Middle frontal gyrus (tissue), 1 donor: Measurements from ENCODE around the gene GPR3.

Experiments used
- DNase-seq: peaks from one replicate; pipeline ENCODE4 v3.0.0-alpha.2; 2015; ENCODE audit warnings: low spot score; ENCODE audit errors: extremely low spot score

Gene GPR3, protein sequence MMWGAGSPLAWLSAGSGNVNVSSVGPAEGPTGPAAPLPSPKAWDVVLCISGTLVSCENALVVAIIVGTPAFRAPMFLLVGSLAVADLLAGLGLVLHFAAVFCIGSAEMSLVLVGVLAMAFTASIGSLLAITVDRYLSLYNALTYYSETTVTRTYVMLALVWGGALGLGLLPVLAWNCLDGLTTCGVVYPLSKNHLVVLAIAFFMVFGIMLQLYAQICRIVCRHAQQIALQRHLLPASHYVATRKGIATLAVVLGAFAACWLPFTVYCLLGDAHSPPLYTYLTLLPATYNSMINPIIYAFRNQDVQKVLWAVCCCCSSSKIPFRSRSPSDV

DNA sequence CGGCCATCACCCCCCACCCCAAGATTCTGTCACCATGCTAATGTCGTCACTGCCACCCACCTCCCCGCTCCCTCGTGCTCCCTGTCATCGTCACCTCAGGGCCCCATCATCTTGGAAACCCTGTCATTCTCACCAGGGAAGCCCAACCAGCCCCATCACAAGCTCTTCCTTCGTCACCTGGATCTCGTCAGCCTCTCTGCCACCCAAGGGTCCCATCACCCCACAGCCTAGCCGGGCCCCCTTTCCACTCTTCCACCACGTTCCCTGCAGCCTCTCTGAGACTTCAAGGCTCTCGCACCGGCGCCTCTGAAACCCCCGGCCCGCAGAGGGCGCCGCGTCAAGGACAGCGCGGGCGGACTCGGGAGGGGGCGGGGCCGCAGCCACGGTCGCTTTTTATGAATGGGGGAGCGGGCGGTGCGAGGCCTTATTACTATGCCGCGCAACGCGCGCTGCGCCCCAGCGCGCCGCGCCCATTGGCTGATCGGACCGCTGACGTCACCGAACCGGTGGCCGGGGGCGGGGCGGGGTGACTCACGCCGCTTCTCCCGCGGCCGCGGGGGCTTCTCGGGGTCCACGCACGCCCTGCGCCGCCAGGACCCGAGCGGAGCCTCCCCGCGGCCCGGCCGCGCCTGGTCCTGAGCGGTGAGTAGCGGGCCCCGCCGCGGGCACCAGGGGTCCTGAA is at the start of gene GPR3:
TSS of gene GPR3 (plus strand) at position 527 of the 682 bp plus-strand sequence. CDS start 1,177 bp downstream, outside the sequence.
- peak; percentile 81 for DNase-seq

DNA sequence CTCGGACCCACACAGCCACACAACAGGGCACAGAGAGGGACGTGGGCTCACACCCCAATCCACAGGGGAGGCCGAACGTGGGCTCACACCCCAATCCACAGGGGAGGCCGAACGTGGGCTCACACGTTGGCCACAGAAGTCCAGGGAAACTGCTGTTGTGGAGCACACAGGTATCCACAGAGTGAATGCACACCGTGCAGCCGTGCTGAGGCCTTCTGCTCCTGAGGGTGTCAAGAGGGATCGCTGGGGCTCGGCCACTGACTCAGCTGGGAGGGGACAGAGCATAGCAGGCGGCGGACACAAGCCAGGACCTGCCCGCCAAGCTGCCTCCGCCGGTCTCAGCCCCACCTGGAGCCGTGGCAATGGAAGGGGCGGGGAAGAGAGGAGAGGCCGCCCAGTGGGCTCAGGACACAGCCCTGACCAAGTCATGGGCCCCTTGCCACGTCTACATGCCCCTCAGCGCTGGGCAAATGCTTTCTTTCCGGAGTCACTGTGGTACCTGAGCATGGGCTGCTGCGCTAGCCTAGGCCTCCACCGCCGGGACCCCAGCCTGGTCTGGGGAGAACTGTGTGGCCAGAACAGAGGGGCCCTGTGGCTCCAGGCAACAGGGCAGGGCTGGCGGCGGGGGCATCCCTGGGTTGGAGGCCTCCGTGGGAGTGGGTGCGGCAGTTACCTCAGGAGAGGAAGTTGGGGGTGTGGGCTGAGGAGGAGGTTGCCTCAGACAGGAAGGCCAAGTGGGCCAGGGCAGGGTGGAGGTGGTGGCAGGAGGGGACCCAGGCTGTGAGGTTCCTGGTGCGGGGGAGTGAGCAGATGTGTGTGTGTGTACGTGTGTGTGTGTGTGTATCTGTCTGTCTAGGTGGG is 49.4 kb upstream of the GPR3 start:
- DNase-seq: no peak

- DNase-seq: no peak
These were observed 48.8 kb upstream of the GPR3 start for GRCh38 chr1:27343639-27344025.

DNA sequence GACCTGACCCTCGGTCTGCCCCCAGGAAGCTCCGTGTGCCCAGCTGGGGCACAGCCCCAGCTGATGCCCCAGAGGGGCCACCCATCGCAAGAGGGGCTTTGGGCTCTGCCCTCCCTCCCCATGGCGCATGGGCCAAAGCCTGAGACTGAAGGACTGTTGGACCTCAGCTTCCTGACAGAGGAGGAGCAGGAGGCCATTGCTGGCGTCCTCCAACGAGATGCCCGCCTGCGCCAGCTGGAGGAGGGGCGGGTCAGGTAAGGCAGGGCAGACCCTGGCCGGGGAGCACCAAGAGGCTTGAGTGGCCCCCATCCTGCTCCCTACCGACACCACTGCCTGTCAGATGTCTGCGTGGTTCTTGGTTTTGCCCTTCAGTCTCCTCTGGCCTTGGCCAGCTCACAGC is 47.1 kb upstream of the GPR3 start:
- no peak for DNase-seq

DNA sequence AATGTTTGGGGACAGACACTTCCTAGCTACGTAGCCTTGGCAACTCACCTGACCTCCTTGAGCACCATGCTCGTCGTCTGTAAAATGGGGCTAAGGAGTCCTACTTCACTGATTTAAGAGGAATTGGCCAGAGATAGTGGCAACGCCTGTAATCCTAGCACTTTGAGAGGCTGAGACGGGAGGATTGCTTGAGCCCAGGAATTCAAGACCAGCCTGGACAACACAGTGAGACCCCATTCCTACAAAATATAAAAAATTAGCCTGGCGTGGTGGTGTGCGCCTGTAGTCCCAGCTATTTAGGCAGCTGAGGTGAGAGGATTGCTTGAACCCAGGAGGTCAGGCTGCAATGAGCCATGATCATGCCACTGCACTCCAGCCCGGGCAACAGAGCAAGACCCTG is 46.1 kb upstream of the GPR3 start:
- no peak for DNase-seq

- DNase-seq: no peak
These were observed 45.3 kb upstream of the GPR3 start for GRCh38 chr1:27346991-27347624.

- no peak for DNase-seq
These were observed 43.3 kb upstream of the GPR3 start for GRCh38 chr1:27348861-27349783.

DNA sequence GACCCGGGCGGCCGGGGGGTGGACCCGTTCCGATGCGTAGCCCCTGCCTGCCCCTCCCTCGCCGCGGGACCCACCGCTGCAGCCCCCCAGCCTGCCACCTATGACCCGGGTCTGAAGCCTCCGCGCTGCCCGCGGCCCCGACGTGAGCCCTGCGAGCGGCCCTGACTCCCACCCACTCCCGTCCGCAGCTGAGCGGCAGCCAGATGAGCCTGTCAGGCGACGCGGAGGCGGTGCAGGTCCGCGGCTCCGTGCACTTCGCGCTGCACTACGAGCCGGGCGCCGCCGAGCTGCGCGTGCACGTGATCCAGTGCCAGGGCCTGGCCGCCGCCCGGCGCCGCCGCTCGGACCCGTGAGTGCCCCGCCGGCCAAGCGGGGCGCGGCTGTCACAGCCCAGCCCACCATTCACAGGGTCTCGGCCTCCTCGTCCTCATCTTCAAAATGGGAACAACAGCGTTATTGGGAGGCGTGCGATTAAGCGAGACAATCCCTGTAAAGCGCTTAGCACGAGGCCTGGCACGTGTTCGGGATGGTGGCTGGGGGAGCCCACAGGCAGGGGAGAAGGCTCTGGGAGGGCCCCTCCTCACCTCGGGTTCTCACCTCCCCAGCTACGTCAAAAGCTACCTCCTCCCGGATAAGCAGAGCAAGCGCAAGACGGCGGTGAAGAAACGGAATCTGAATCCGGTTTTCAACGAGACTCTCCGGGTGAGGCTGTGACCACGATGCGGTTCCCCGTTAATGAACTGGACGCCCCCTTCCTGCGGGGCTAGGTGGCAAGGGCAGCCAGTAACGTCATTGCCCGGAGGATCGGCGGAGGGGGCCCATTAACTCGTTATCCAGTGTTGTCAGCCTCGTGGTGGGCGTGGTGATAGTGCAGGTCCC is 42.4 kb upstream of the GPR3 start:
- DNase-seq: no peak

GRCh38 chr1:27350663-27351540 is 41.5 kb upstream of the GPR3 start:
- DNase-seq: no peak

GRCh38 chr1:27351541-27352107 is 40.8 kb upstream of the GPR3 start:
- DNase-seq: no peak

DNA sequence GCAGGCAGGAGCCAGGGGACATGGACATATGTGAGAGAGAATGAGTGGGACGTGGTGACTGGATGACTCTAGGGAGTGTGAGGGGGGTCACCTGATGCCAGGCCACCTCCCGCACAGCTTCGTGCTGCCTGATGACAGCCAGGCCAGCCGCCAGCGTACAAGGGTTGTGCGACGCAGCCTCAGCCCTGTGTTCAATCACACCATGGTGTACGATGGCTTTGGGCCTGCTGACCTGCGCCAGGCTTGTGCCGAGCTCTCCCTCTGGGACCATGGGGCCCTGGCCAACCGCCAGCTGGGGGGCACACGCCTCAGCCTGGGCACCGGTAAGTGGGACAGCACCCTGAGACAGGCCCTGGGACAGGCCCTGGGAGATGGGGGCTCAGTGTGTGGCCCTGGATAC is 39.3 kb upstream of the GPR3 start:
- no peak for DNase-seq

DNA sequence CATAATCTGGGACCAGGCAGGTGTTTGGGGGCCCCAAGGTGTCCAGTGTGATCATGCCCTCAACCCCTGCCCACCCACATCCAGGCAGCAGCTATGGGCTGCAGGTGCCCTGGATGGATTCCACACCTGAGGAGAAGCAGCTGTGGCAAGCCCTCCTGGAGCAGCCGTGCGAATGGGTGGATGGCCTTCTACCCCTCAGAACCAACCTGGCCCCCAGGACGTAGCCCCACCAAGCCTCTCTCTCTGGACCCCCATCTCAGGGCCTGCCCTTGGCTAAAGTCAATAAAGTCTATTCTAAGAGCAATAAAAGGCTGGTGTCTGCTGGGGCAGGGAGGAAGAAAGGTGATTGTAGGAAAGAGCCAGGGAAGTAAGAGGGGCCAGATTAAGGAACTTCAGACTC is 38.8 kb upstream of the GPR3 start:
- no peak for DNase-seq

- DNase-seq: no peak
These were observed 36.7 kb upstream of the GPR3 start for GRCh38 chr1:27355683-27356082.

DNA sequence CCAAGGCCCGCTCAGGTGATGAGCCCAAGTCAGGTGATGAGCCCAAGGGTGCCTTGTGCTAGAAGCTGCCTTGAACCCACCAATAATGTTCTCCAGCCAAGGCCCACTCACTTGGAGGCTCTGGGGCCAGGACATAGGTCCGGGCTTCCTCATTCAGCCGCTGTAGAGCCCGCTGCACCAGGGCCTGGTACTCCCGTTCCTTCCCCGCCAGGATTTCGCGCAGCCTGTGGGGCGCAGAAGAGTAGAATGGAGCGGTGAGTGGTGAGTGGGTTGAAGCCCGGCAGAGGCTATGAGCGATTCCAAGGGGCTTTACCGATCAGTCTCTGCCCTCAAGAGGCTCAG is 36.2 kb upstream of the GPR3 start:
- no peak for DNase-seq

DNA sequence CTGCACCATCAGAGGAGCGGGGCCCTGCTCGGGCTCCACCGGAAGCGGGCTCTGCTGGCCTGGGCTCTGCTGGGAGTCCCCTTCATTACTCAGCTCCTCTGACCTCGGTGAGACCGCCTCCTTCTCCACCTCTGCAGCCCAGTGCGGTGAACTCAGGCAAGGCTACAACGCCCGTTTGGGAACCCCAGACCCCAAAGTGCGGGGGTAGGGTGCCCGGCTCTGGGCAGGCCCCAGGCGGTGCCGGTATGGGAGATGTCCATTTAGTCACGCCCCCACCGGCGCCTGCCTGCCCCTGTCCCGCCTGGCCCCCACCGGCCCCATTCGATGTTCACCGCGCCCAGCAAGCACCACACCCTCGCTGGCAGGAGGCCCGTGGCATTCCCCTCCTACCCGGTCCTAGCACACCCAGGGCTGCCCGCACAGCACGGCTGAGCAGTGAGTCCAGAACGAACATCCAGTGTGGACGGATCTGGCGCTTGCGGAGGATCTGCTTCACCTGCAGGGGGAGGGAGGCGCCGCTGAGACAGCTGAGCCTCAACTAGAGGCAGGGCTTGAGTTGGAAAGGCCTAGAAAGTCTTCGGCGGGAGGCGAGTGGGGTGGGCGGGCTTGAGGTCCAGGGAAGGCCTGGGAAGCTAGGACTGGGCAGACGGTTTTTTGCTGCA is 35.7 kb upstream of the GPR3 start:
- DNase-seq: no peak

DNA sequence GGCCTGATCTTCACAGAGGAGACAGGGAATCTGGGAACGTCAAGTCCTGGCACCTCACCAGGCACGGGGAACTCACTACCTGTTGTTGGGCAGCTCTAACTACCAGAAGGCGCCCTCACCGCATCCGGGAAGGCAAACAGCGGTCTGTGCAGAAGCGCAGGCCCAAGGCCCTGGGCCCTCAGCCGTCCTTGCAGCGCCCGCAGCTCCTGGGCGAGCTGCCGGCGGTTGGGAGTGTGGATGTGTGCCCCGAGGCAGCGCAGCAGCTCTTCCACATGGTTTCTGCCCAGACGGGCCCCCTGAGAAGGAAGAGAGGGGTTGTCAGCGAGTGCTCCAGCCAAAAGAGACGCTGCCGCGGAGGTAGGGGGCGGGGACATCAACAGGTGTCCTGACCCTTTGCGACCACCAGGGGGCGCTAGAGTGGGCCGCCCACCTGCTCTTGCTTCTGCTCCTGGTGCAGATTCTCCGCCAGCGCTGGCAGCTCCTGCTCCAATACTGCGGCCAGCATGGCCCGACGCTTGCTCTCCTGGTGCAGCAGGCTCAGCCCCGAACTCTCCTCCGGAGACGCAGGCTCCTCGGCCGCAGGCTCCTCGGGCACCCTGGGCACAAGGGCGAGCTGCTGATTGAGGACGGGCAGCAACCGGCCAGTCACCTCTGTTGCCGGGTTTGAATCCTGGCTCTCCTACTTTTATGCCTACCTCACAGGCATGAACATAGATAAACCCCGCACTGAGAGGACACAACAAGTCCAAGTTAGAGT is 35.0 kb upstream of the GPR3 start:
- no peak for DNase-seq
